Ascending aorta (tissue), 2 donors: Measurements from ENCODE around the gene PIP5K1B. TPM values are rescaled to one million over a fixed set of nuclear protein-coding genes. Genes with fewer than 3 reads are reported as not detected.

Source experiments
- DNase-seq, 2 donors: peaks; one replicate each; pipeline ENCODE4 v3.0.0-alpha.2; 2019; ENCODE audit warnings: low spot score in 2 of 2
- H3K27ac ChIP-seq, 2 donors: fragments of 200-600 bp; sonication (generic); one replicate each; pipeline ENCODE4 v1.5.1; 2016 to 2017; ENCODE audit warnings: mild to moderate bottlenecking in 1 of 2
- H3K27me3 ChIP-seq: fragments of 200-600 bp; sonication (generic); one replicate; pipeline ENCODE4 v1.5.1; 2017
- H3K36me3 ChIP-seq, 2 donors: fragments of 200-600 bp; sonication (generic); one replicate each; pipeline ENCODE4 v1.5.1; 2016
- H3K4me1 ChIP-seq, 2 donors: fragments of 200-600 bp; sonication (generic); one replicate each; pipeline ENCODE4 v1.5.1; 2016 to 2017; ENCODE audit warnings: mild to moderate bottlenecking in 1 of 2
- H3K4me3 ChIP-seq, 2 donors: fragments of 200-600 bp; sonication (generic); one replicate each; pipeline ENCODE4 v1.5.1; 2016 to 2017; ENCODE audit warnings: mild to moderate bottlenecking in 1 of 2
- H3K9me3 ChIP-seq, 2 donors: fragments of 200-600 bp; sonication (generic); one replicate each; pipeline ENCODE4 v1.5.1; 2016
- intact Hi-C: fragments of 100-400 bp; cut with DNase I; formaldehyde crosslinking; loops from one replicate; pipeline ENCODE4 v1.15.1; 2023
- total RNA-seq: library from RNA; depleted of rRNA; stranded (reverse); fragments of >200 nt; gene quantifications from one replicate; pipeline ENCODE4 v1.1.0, GENCODE V29; 2016
- TF ChIP-seq, protein P1 (sequence below), 3 experiments: fragments of 200-600 bp in 2 of 3; fragments of 450-650 bp in 1 of 3; sonication (generic) in 2 of 3; IDR thresholded peaks; one replicate each; pipeline ENCODE4 v1.5.1; 2016 to 2019; ENCODE audit warnings: antibody characterized with exemption in 3 of 3, mild to moderate bottlenecking in 1 of 3, moderate library complexity in 1 of 3

PIP5K1B gene
- total RNA-seq, 1 donor from 2014 or later: 0.85 TPM

DNA sequence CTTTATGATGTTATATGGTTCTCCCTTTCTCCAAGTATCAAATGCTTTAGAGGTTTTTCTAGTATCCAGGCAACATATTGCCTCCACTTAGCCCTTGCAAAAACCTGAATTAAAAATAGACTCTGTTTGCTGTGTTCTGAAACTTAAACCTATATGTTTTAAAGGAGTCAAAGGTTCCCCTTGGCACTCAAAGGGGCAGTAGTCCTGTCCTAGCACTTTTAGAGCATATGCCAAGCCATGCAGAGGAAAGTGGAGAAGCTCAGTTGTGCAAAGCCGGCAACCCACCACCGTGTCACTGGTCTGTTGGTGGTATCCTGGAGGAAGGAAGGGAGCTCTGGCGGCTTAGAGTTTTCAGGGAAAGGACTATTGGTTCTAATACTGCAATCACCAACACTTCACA lies 154.3 kb downstream of the PIP5K1B start:
- no peak overlapping the region for H3K4me3 ChIP-seq

DNA sequence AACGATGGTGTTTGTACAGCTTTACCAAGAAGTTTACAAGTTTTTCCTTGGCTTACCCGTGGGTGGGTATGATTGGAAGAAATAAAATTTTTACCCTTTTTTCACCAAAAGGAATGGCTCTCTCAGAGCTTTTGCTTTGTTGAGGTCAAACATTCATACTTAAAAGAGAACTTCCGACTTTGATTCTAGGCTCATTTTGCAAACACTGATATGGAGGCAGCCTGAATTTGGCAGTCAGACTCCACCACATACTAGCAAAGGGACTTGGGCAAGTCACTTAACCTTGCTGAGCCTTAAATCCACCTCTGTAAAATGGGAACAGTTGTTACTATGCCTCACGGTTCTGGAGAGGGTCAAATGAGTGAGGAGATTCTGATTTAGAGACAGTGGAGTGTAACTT lies 155.4 kb downstream of the PIP5K1B start:
- Histone ChIP-seq H3K4me3 (no peak overlapping the region), H3K36me3 (no peaks in the 10 kb centered on the region), H3K27ac (no peak overlapping the region), H3K4me1 (no peaks in the 10 kb centered on the region), H3K9me3 (no peaks in the 10 kb centered on the region), H3K27me3 (no peaks in the 10 kb centered on the region)
- TF ChIP-seq, protein P1, sequence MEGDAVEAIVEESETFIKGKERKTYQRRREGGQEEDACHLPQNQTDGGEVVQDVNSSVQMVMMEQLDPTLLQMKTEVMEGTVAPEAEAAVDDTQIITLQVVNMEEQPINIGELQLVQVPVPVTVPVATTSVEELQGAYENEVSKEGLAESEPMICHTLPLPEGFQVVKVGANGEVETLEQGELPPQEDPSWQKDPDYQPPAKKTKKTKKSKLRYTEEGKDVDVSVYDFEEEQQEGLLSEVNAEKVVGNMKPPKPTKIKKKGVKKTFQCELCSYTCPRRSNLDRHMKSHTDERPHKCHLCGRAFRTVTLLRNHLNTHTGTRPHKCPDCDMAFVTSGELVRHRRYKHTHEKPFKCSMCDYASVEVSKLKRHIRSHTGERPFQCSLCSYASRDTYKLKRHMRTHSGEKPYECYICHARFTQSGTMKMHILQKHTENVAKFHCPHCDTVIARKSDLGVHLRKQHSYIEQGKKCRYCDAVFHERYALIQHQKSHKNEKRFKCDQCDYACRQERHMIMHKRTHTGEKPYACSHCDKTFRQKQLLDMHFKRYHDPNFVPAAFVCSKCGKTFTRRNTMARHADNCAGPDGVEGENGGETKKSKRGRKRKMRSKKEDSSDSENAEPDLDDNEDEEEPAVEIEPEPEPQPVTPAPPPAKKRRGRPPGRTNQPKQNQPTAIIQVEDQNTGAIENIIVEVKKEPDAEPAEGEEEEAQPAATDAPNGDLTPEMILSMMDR (IDR thresholded peaks at IDR 0.05): no peak
- intact Hi-C loops: no loop called here
- no peak for DNase-seq

More for the DNA sequence above, 154.3 kb downstream of the PIP5K1B start:
- intact Hi-C loops: no loop called here
- H3K9me3 ChIP-seq: no peaks in the 10 kb centered on the region
- TF ChIP-seq, protein P1 (IDR thresholded peaks at IDR 0.05): no peak
- no peak for DNase-seq
- no peaks in the 10 kb centered on the region for H3K27me3 ChIP-seq
- H3K4me1 ChIP-seq: no peaks in the 10 kb centered on the region
- H3K36me3 ChIP-seq: no peaks in the 10 kb centered on the region
- no peak overlapping the region for H3K27ac ChIP-seq

DNA sequence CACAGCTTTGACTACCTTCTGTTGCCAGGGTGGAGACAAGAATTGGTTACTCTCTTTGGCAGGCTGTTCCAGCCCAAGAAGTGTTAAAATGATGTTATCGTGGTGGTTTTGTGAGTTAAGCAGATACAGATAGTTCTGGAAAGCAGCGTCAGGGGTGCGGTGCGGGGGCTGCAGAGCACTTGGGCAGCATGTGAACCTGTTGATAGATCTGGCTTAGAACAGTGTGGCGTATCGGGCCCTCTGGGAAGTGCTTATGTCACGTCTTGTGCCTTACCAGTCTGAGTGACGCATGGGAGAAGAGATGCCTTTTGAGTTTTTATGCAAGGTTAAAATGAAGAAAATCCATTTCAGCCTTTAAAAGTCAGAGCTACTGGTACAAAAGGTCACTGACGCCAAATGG lies 156.4 kb downstream of the PIP5K1B start:
- DNase-seq: no peak
- H3K27ac ChIP-seq: no peak overlapping the region
- no peaks in the 10 kb centered on the region for H3K4me1 ChIP-seq
- no peaks in the 10 kb centered on the region for H3K9me3 ChIP-seq
- H3K36me3 ChIP-seq: no peaks in the 10 kb centered on the region
- H3K27me3 ChIP-seq: no peaks in the 10 kb centered on the region
- intact Hi-C loops: no loop called here
- no peak overlapping the region for H3K4me3 ChIP-seq
- TF ChIP-seq, protein P1 (IDR thresholded peaks at IDR 0.05): no peak

DNA sequence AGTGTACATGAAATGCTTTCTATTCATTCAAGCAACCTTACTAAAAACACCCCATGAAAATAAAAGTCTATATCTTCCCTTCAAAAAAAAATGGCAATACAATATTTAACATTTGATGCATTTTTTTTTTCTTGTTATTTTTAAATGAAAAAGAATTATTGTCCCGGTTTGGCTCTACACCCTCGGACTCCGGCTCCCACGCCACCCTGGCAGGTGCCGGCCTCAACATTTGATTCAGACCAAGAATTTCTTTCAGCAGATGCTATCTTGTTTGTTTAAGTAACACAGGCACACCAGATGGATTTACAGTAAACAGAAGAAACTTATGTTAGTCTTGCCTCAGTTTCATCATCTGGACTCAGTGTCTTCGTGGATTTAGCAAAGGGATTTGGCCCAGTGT lies 162.0 kb downstream of the PIP5K1B start:
- intact Hi-C loops: no loop called here
- Histone ChIP-seq H3K27me3 (no peaks in the 10 kb centered on the region), H3K27ac (no peak overlapping the region), H3K4me1 (peaks cover 0 to 7% of the 10 kb centered on the region in 2 donors), H3K4me3 (no peak overlapping the region), H3K36me3 (no peaks in the 10 kb centered on the region), H3K9me3 (no peaks in the 10 kb centered on the region)
- TF ChIP-seq, protein P1 (IDR thresholded peaks at IDR 0.05): no peak
- DNase-seq: no peak

DNA sequence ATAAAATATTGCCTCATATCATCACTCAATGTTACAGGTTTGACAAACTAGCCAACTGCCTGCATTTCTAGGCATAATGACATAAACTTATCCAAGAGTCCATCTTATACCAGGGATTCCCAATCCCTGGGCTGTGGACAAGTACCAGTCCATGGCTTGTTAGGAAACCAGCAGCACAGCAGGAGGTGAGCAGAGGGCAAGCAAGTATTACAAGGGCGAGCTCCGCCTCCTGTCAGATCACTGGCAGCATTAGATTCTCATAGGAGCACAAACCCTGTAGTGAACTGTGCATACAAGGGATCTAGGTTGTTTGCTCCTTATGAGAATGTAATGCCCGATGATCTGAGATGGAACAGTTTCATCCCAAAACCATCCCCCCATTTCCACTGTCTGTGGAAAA lies 164.0 kb downstream of the PIP5K1B start:
- no peaks in the 10 kb centered on the region for H3K36me3 ChIP-seq
- H3K27me3 ChIP-seq: no peaks in the 10 kb centered on the region
- intact Hi-C loops: no loop called here
- no peak overlapping the region for H3K27ac ChIP-seq
- no peak overlapping the region for H3K4me3 ChIP-seq
- H3K4me1 ChIP-seq: peaks cover 0 to 7% of the 10 kb centered on the region in 2 donors
- TF ChIP-seq, protein P1 (IDR thresholded peaks at IDR 0.05): no peak
- no peaks in the 10 kb centered on the region for H3K9me3 ChIP-seq
- no peak for DNase-seq

DNA sequence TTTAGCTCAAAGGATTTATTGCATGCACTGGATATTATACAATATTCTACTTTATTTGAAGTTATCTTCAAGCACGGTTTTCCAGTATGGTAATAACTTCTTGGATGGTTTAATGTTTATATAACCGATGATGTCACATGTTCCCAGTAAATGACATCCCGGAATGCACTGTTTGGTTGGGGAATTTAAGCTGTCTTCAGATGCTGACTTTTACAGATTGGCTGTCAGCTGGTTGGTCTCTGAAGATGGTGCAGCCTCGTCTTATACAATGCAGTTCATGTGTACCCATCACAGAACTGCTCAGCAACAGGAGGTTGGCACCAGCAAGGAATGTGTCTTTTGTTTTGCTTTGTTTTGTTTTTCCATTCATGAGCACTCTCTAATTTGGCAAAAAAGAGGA lies 165.0 kb downstream of the PIP5K1B start:
- TF ChIP-seq, protein P1 (IDR thresholded peaks at IDR 0.05): no peak
- H3K27ac ChIP-seq: no peak overlapping the region

More for the DNA sequence above, 165.0 kb downstream of the PIP5K1B start:
- Histone ChIP-seq H3K4me1 (peaks cover 0 to 7% of the 10 kb centered on the region in 2 donors), H3K27me3 (no peaks in the 10 kb centered on the region), H3K36me3 (no peaks in the 10 kb centered on the region), H3K9me3 (no peaks in the 10 kb centered on the region), H3K4me3 (no peak overlapping the region)
- DNase-seq: no peak
- intact Hi-C loops: loop anchor here (10.0 kb wide), 1 partner anchor 125 kb away; no protein-coding TSS in a partner anchor
